ENCODE measurements around the gene NUP62CL. TPM values are rescaled to one million over a fixed set of nuclear protein-coding genes. Genes with fewer than 3 reads are reported as not detected.

The NUP62CL gene
- total RNA-seq, 4 donors from 2014 or later = 1.3 to 8.8 (median 1.4) TPM

GRCh38 chrX:107154787-107155620, 51.2 kb downstream of the NUP62CL start:
- DNase-seq (ENCODE audit: low spot score in 2 of 2) = no peak
- Histone ChIP-seq H3K27ac (no peak overlapping the region), H3K27me3 (no peaks in the 10 kb centered on the region), H3K9me3 (no peaks in the 10 kb centered on the region), H3K4me3 (no peak overlapping the region), H3K4me1 (no peaks in the 10 kb centered on the region), H3K36me3 (no peaks in the 10 kb centered on the region)
- TF ChIP-seq, protein P1, sequence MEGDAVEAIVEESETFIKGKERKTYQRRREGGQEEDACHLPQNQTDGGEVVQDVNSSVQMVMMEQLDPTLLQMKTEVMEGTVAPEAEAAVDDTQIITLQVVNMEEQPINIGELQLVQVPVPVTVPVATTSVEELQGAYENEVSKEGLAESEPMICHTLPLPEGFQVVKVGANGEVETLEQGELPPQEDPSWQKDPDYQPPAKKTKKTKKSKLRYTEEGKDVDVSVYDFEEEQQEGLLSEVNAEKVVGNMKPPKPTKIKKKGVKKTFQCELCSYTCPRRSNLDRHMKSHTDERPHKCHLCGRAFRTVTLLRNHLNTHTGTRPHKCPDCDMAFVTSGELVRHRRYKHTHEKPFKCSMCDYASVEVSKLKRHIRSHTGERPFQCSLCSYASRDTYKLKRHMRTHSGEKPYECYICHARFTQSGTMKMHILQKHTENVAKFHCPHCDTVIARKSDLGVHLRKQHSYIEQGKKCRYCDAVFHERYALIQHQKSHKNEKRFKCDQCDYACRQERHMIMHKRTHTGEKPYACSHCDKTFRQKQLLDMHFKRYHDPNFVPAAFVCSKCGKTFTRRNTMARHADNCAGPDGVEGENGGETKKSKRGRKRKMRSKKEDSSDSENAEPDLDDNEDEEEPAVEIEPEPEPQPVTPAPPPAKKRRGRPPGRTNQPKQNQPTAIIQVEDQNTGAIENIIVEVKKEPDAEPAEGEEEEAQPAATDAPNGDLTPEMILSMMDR (IDR thresholded peaks at IDR 0.05) = no peak
- TF ChIP-seq EP300 (IDR thresholded peaks at IDR 0.05) (no peak), POLR2AphosphoS5 (IDR thresholded peaks at IDR 0.05) (no peak), POLR2A (IDR thresholded peaks at IDR 0.05) (no peak)
- 53% methylated on average over 4 of the region's 6 CpGs for WGBS

- Histone ChIP-seq H3K9me3 (no peaks in the 10 kb centered on the region), H3K27ac (no peak overlapping the region), H3K4me1 (no peaks in the 10 kb centered on the region), H3K36me3 (no peaks in the 10 kb centered on the region), H3K4me3 (no peak overlapping the region), H3K27me3 (no peaks in the 10 kb centered on the region)
- no peak for TF ChIP-seq POLR2AphosphoS5 (IDR thresholded peaks at IDR 0.05)
- TF ChIP-seq POLR2A (IDR thresholded peaks at IDR 0.05) = no peak
- DNase-seq (ENCODE audit: low spot score in 2 of 2) = no peak
- 74% methylated on average over 5 of the region's 5 CpGs for WGBS
Measured at GRCh38 chrX:107153005-107153404, 53.2 kb downstream of the NUP62CL start.

- Histone ChIP-seq H3K4me1 (no peaks in the 10 kb centered on the region), H3K27ac (no peak overlapping the region), H3K36me3 (no peaks in the 10 kb centered on the region), H3K9me3 (no peaks in the 10 kb centered on the region), H3K27me3 (no peaks in the 10 kb centered on the region), H3K4me3 (no peak overlapping the region)
- DNase-seq (ENCODE audit: low spot score in 2 of 2) = no peak
- TF ChIP-seq, protein P1 (IDR thresholded peaks at IDR 0.05) = no peak
- TF ChIP-seq POLR2AphosphoS5 (IDR thresholded peaks at IDR 0.05) (no peak), EP300 (IDR thresholded peaks at IDR 0.05) (no peak), POLR2A (IDR thresholded peaks at IDR 0.05) (no peak)
Measured at GRCh38 chrX:107146670-107147069, 59.6 kb downstream of the NUP62CL start.

DNA sequence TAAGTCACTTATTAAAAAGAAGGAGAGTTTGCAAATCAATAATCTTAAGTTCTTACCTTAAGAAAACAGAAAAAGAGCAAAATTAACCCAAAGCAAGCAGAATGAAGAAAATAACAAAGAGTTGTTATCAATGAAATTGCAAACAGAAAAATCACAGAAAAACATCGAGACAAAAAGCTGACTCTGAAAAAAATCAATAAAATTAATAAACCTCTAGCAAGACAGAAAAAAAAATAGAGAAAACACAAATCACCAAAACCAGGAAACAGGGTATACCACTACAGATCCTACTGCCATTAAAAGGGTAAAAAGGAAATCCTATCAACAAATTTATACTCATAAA, 70.3 kb downstream of the NUP62CL start:
- no peak for DNase-seq (ENCODE audit: low spot score in 2 of 2)

DNA sequence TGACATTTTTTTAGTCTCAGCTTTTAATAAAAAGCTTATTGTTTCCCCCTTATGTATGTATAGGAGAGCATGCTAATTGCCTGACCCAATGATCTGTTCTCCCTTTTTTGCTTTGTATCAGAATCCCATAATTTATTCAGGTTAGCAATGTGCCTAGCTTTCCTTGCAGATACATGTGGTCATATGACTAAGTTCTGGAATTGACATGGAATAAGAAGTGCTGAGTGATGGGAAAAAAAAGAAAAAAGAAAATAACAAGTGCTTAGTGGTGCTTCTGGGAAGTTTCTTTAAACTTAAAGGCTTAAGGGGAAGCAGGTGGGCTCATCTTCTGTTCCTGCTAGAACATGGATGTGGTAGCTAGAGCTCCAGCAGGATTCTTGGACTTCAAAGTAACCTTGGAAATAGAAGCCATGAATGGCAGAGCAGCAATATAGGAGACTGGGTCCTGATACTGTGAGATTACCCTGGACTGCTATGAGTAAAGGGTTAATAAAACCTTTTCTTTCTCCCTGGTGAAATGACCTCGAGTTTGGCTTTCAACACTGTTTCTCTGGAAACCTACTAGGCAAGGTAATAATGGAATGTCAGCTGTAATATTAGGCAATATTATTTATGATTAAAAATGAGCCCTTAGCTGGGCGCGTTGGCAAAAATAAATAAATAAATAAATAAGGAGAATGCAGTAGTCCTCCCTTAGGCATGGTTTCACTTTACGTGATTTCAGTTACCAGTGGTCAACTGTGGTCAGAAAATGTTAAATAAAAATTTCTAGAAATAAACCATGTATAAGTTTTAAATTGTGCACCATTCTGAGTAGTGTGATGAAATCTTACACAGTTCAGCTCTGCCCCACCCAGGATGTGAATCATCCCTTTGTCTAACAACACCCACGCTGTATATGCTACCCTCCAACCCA, 70.9 kb downstream of the NUP62CL start:
- 39% methylated on average over 5 of the region's 5 CpGs for WGBS
- Histone ChIP-seq H3K4me1 (peaks cover 2% of the 10 kb centered on the region), H3K9me3 (no peaks in the 10 kb centered on the region), H3K36me3 (no peaks in the 10 kb centered on the region), H3K27me3 (no peaks in the 10 kb centered on the region), H3K4me3 (no peak overlapping the region), H3K27ac (no peak overlapping the region)
- no peak for TF ChIP-seq EP300 (IDR thresholded peaks at IDR 0.05)
- TF ChIP-seq, protein P1 (IDR thresholded peaks at IDR 0.05) = no peak
- TF ChIP-seq POLR2AphosphoS5 (IDR thresholded peaks at IDR 0.05) = no peak
- TF ChIP-seq POLR2A (IDR thresholded peaks at IDR 0.05) = no peak
- DNase-seq (ENCODE audit: low spot score in 2 of 2) = no peak

More for the DNA sequence above, 70.3 kb downstream of the NUP62CL start:
- no peak overlapping the region for H3K4me3 ChIP-seq
- H3K4me1 ChIP-seq = peaks cover 2% of the 10 kb centered on the region
- TF ChIP-seq POLR2A (IDR thresholded peaks at IDR 0.05) = no peak
- no peak for TF ChIP-seq POLR2AphosphoS5 (IDR thresholded peaks at IDR 0.05)
- TF ChIP-seq, protein P1 (IDR thresholded peaks at IDR 0.05) = no peak
- no peak for TF ChIP-seq EP300 (IDR thresholded peaks at IDR 0.05)
- WGBS = 66% methylated on average over 1 of the region's 1 CpG
- no peaks in the 10 kb centered on the region for H3K27me3 ChIP-seq
- no peak overlapping the region for H3K27ac ChIP-seq
- H3K9me3 ChIP-seq = no peaks in the 10 kb centered on the region
- H3K36me3 ChIP-seq = no peaks in the 10 kb centered on the region

All from suprapubic skin (tissue), 4 donors.